DND-41 (cell line): Measurements from ENCODE around the gene GUCD1.

Source experiments
- EZH2 ChIP-seq: IDR thresholded peaks from 3 replicates; pipeline ENCODE4 v1.6.1; 2012; ENCODE audit warnings: borderline replicate concordance, low read depth, mild to moderate bottlenecking, moderate library complexity, low read length, inconsistent platforms; ENCODE audit not compliant: severe bottlenecking
- TF ChIP-seq, protein P1 (sequence below): IDR thresholded peaks from 2 replicates; pipeline ENCODE4 v1.5.1; 2012; ENCODE audit warnings: borderline replicate concordance, low read length, moderate library complexity, mild to moderate bottlenecking; ENCODE audit not compliant: poor library complexity, severe bottlenecking; ENCODE audit errors: extremely low read depth

DNA sequence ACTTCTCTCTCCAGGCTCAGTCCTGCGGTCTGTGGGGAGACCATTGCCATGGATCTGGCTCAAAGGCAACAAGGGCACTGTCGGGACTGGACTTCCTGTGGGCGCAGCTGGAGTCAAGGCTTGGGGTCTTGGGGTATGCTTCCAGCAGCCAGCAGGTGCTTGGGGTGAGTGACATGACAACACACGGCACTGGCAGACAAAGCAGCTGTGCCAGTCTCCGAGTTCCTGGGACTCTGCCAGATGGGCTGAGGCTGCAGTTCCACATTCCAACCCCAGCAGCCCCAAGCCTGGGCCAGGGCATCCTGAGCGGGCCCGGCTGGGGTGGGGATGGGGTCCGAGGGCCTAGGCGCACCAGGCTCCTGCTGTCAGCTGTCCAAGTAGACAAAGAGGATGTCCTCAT is 12.3 kb downstream of the GUCD1 start:
- no peak for TF ChIP-seq EZH2
- TF ChIP-seq, protein P1, sequence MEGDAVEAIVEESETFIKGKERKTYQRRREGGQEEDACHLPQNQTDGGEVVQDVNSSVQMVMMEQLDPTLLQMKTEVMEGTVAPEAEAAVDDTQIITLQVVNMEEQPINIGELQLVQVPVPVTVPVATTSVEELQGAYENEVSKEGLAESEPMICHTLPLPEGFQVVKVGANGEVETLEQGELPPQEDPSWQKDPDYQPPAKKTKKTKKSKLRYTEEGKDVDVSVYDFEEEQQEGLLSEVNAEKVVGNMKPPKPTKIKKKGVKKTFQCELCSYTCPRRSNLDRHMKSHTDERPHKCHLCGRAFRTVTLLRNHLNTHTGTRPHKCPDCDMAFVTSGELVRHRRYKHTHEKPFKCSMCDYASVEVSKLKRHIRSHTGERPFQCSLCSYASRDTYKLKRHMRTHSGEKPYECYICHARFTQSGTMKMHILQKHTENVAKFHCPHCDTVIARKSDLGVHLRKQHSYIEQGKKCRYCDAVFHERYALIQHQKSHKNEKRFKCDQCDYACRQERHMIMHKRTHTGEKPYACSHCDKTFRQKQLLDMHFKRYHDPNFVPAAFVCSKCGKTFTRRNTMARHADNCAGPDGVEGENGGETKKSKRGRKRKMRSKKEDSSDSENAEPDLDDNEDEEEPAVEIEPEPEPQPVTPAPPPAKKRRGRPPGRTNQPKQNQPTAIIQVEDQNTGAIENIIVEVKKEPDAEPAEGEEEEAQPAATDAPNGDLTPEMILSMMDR, result no peak
